ENCODE results near the gene CTDSP1. TPM values are rescaled to one million over a fixed set of nuclear protein-coding genes. Genes with fewer than 3 reads are reported as not detected.
A peak's percentile ranks its signal among the peaks of the same experiment; 100 is the strongest.

CTDSP1 gene
- polyA plus RNA-seq, 1 of the 3 experiments (the other 2 are of a cell fraction) = 88.0 TPM

DNA sequence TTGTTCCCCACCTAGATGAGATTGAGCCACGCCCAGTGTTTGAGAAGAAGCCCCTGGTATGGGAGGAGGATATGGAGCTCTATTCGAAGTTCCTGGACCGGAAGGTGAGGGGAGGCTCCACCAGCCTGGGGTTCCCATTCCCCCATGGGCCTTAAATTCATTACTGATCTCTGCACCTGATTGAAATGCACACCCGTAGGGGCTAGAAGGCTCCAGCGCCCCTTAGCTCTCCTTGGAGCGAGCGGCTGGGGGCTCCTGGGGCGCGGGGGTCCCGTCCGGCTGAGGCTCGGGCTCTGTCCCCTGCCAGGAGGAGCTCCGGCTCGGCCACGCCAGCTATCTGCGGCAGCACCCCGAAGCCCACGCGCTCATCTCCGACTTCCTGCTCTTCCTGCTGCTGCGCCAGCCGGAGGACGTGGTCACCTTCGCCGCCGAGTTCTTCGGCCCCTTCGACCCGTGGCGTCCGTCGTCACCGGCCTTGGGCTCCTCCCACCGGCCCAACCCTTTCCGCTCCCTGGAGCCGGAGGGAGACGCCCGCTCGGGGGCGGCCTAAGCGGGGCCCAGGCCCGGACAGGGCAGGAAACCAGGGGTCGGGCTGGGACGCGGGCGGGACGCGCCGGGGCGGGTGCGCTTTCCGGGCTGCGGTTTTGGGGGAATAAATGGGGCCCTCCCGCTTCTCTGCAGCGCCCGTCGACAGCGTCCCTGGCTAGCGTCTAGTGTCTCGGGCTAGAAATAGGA is 32.1 kb upstream of the CTDSP1 start:
- POLR2A ChIA-PET = no interaction called here
- H3K79me2 ChIP-seq (ENCODE audit: insufficient read depth) = no peaks in the 10 kb centered on the region
- H3K4me2 ChIP-seq = no peak overlapping the region
- H4K20me1 ChIP-seq (ENCODE audit: insufficient read depth) = no peaks in the 10 kb centered on the region
- no peaks in the 10 kb centered on the region for H3F3A ChIP-seq (replicated peaks; ENCODE audit: insufficient read depth)
- no peaks in the 10 kb centered on the region for H3K27me3 ChIP-seq (ENCODE audit: insufficient read depth)
- H3K4me1 ChIP-seq (ENCODE audit: control insufficient read depth in 1 of 2, insufficient read depth in 2 of 2, low read depth in 1 of 2, low read length in 1 of 2) = no peaks in the 10 kb centered on the region; a peak in 1 of 4 replicates
- DNase-seq = peak; percentile 84
- peak overlapping the region in 1 of 2 experiments; percentile 15; a peak in 1 of 4 replicates for H3K4me3 ChIP-seq (ENCODE audit: low read depth in 2 of 2, low read length in 1 of 2)
- TF ChIP-seq GATA2 (CRISPR knock-in tag; IDR thresholded peaks at IDR 0.05) = no peak
- no peak for TF ChIP-seq CHD2 (IDR thresholded peaks at IDR 0.05; ENCODE audit: low read length, partially characterized antibody)
- TF ChIP-seq IRF3 (IDR thresholded peaks at IDR 0.05; ENCODE audit: low read depth, low read length) = no peak
- TF ChIP-seq NRF1 (IDR thresholded peaks at IDR 0.05; ENCODE audit: low read depth, low read length) = no peak
- no peak for TF ChIP-seq USF1 (IDR thresholded peaks at IDR 0.05; ENCODE audit: borderline replicate concordance, low read depth)
- H3K9me2 ChIP-seq = no peaks in the 10 kb centered on the region
- H3K9me3 ChIP-seq = no peaks in the 10 kb centered on the region
- WGBS (ENCODE audit: low lambda C conversion rate) = 67% methylated on average over 45 of the region's 60 CpGs
- no peak overlapping the region for H2AFZ ChIP-seq (ENCODE audit: low read depth)
- CTCF ChIA-PET = interaction anchor here (1.6 kb wide), 1 partner anchor 29 kb away, joined by 4 read pairs; no protein-coding TSS in a partner anchor
- H3K9ac ChIP-seq = no peak overlapping the region
- H3K36me3 ChIP-seq (replicated peaks in 1 of 2; ENCODE audit: control insufficient read depth in 1 of 2, insufficient read depth in 2 of 2, low read length in 1 of 2) = no peaks in the 10 kb centered on the region
- H3K27ac ChIP-seq (ENCODE audit: low read depth in 2 of 2, low read length in 1 of 2) = no peak overlapping the region

DNA sequence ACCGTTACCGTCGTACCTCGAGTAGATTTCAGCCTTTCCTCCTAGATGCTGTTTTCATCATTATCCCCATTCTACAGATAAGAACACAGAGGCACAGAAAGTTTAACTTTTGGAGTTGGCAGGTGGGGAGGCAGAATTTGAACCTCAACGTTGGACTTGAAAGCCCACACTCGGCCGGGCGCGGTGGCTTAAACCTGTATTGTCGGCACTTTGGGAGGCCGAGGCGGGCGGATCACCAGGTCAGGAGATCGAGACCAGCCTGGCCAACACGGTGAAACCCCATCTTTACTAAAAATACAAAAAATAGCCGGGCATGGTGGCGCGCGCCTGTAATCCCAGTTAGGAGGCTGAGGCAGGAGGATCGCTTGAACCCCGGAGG is 31.5 kb upstream of the CTDSP1 start:
- no peak overlapping the region for H3K9ac ChIP-seq
- H3K79me2 ChIP-seq (ENCODE audit: insufficient read depth) = no peaks in the 10 kb centered on the region
- H3K4me3 ChIP-seq (ENCODE audit: low read depth in 2 of 2, low read length in 1 of 2) = peak overlapping the region in 1 of 2 experiments; percentile 15; a peak in 1 of 4 replicates
- POLR2A ChIA-PET = no interaction called here
- H3F3A ChIP-seq (replicated peaks; ENCODE audit: insufficient read depth) = no peaks in the 10 kb centered on the region
- H3K36me3 ChIP-seq (replicated peaks in 1 of 2; ENCODE audit: control insufficient read depth in 1 of 2, insufficient read depth in 2 of 2, low read length in 1 of 2) = no peaks in the 10 kb centered on the region
- no peaks in the 10 kb centered on the region; a peak in 1 of 4 replicates for H3K4me1 ChIP-seq (ENCODE audit: control insufficient read depth in 1 of 2, insufficient read depth in 2 of 2, low read depth in 1 of 2, low read length in 1 of 2)
- DNase-seq = no peak
- TF ChIP-seq ELF1 (IDR thresholded peaks at IDR 0.05) = no peak
- no peak for TF ChIP-seq TCF12 (IDR thresholded peaks at IDR 0.05)
- TF ChIP-seq NRF1 (IDR thresholded peaks at IDR 0.05; ENCODE audit: low read depth, low read length) = no peak
- TF ChIP-seq FOSL2 (IDR thresholded peaks at IDR 0.05; ENCODE audit: borderline replicate concordance, low read depth) = no peak
- no peak for TF ChIP-seq FOXJ3 (CRISPR knock-in tag; IDR thresholded peaks at IDR 0.05)
- TF ChIP-seq EZH2phosphoT487 (IDR thresholded peaks at IDR 0.05; ENCODE audit: borderline replicate concordance, low read depth) = no peak
- no peak for TF ChIP-seq USF1 (IDR thresholded peaks at IDR 0.05; ENCODE audit: borderline replicate concordance, low read depth)
- TF ChIP-seq, protein P1, sequence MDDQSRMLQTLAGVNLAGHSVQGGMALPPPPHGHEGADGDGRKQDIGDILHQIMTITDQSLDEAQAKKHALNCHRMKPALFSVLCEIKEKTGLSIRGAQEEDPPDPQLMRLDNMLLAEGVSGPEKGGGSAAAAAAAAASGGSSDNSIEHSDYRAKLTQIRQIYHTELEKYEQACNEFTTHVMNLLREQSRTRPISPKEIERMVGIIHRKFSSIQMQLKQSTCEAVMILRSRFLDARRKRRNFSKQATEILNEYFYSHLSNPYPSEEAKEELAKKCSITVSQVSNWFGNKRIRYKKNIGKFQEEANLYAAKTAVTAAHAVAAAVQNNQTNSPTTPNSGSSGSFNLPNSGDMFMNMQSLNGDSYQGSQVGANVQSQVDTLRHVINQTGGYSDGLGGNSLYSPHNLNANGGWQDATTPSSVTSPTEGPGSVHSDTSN (IDR thresholded peaks at IDR 0.05) = no peak
- TF ChIP-seq TAF1 (IDR thresholded peaks at IDR 0.05; ENCODE audit: borderline replicate concordance, low read depth, low read length) = no peak
- no peak for TF ChIP-seq RXRA (IDR thresholded peaks at IDR 0.05; ENCODE audit: borderline replicate concordance, low read depth)
- TF ChIP-seq POLR2AphosphoS5 (IDR thresholded peaks at IDR 0.05; ENCODE audit: low read depth, low read length) = no peak
- no peak for TF ChIP-seq CTCF (IDR thresholded peaks at IDR 0.05)
- TF ChIP-seq RFX5 (IDR thresholded peaks at IDR 0.05; ENCODE audit: low read length) = no peak
- no peak overlapping the region for H3K27ac ChIP-seq (ENCODE audit: low read depth in 2 of 2, low read length in 1 of 2)
- CTCF ChIA-PET = interaction anchor here (1.6 kb wide), 1 partner anchor 28 kb away, joined by 4 read pairs; no protein-coding TSS in a partner anchor
- WGBS (ENCODE audit: low lambda C conversion rate) = 87% methylated on average over 21 of the region's 21 CpGs
- H3K27me3 ChIP-seq (ENCODE audit: insufficient read depth) = no peaks in the 10 kb centered on the region
- no peak overlapping the region for H2AFZ ChIP-seq (ENCODE audit: low read depth)
- no peak overlapping the region for H3K4me2 ChIP-seq
- no peaks in the 10 kb centered on the region for H3K9me3 ChIP-seq
- no peaks in the 10 kb centered on the region for H4K20me1 ChIP-seq (ENCODE audit: insufficient read depth)
- H3K9me2 ChIP-seq = no peaks in the 10 kb centered on the region
